DMS53 treated with DMSO at 0.1 percent for 48 hours (cell line): ENCODE measurements around the gene ARHGEF28.
A peak's percentile ranks its signal among the peaks of the same experiment; 100 is the strongest.

Source experiments
- DNase-seq: peaks from one replicate; lab custom pipeline; 2025; ENCODE audit not compliant: unreplicated experiment; lab: John Stamatoyannopoulos, UW

The ARHGEF28 gene

DNA sequence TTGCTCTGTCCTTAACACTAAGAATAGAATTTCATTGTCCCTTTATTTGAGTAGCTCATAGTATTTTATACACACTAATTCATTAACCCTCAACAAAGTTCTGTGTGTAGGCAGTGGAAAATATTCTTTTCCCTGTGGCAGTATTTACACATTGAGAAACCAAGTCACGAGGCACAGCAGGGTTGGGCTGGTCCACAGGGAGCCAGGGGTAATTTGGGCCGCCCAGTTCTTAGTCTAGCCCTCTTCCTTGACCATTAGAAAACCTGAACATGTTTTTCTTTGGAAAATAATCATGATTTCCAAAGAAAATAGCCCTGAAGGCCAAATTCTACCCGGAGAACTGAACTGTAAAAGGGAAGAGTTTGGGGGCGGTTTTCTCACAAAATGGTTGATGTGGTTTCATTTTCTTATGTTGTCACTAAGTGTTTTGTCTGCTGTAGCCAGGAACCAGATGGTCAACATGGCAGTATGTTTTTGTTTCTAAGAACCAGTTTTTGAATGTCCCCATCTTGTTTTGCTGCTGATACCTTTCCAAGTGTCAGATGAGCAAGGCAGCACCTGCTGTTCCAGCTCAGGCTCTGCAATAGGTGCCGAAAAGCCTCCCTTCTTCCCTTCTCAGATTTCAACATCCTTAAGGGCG is 29.6 kb downstream of the ARHGEF28 start:
- no peak for DNase-seq

- DNase-seq, result no peak
Observed at GRCh38 chr5:73661753-73662152, 35.8 kb downstream of the ARHGEF28 start.

DNA sequence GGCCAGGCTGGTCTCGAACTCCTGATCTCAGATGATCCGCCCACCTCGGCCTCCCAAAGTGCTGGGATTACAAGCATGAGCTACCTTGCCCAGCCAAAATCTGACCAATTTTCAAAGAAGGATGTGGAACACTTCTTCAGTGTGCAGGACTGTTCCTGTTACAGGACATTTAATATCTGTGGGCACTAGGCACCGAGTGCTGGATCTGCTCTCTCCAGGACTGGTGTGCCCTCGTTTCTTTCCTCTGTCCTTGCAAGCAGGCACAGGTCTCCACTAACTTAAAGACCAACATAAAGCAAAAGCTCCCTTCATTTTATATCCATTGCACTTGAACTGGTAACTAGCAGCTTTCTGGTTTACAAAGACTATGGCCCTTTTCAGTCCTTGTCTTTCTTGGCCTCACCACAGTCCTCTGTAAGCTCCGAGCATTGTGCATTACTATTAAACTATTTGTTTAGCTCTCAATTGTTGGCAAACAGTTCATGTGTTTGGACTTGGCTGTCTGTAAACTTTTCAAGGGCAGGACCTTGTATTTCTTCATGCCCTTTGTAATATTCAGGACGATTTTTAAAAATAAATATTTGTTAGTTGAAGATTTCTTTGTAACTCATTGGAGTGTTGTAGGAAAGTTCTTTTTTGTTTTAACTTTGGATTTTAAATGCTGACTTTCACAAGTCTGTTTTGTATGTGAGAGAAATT is 37.3 kb downstream of the ARHGEF28 start:
- peak; percentile 67 for DNase-seq

DNA sequence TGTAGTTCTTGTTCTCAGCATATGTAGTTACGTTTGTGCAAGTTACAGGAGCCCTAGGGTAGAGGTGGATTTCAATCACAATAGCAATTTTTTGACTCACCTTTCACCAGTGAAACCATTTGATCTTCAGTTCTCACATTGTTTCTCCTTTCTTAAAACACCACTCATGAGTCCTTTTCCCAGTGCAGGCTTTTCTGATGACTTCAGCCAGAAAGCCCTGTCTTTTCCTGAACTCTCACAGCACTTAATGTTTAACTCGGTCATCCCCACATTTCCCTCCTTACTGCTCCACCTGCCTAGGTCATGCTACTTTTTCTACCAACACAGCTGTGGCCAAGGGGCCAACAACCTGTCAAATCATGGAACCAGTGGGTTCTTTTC is 37.9 kb downstream of the ARHGEF28 start:
- DNase-seq, result peak; percentile 58

DNA sequence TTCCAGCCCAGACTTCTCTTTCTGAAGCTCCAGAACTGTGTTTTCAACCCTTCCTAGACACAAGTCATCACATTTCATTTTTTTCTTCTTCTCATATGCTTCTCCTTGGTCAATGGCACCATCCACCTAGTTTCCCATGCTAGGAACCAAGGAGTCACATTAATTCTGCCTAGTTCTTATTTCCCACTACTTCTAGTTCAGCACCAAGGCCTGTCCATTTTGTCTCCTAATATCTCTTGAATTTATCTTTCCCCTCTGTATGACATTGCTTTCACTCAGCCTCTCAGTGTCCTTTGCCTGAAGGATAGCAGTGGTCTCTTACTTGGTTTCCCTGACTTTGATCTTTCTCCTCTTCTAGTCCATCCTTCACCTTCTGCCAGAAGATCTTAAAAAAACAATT is 38.8 kb downstream of the ARHGEF28 start:
- no peak for DNase-seq

GRCh38 chr5:73666891-73667290 is 40.9 kb downstream of the ARHGEF28 start:
- DNase-seq, result no peak

- no peak for DNase-seq
Observed at GRCh38 chr5:73668017-73668416, 42.0 kb downstream of the ARHGEF28 start.

- no peak for DNase-seq
Observed at GRCh38 chr5:73668486-73669111, 42.6 kb downstream of the ARHGEF28 start.

GRCh38 chr5:73670731-73671130 is 44.7 kb downstream of the ARHGEF28 start:
- no peak for DNase-seq

DNA sequence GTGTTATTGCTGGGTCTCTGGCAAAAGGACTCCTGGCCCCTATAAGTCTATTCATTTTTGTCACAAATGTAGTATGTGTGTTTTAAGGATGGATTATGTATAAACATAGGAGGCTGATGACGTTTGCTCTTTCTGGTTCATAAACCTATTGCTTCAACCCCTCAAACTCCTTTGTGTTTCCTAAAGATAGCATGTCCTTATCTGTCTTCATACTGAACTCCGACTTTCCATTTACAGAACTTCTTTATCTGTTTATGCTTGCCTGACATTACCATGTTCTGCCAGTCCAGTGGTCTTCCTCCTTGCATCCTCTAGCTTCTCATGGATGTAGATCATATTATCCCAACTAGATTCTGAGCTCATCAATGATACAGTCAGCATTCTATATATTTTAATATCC is 46.1 kb downstream of the ARHGEF28 start:
- DNase-seq, result no peak

DNA sequence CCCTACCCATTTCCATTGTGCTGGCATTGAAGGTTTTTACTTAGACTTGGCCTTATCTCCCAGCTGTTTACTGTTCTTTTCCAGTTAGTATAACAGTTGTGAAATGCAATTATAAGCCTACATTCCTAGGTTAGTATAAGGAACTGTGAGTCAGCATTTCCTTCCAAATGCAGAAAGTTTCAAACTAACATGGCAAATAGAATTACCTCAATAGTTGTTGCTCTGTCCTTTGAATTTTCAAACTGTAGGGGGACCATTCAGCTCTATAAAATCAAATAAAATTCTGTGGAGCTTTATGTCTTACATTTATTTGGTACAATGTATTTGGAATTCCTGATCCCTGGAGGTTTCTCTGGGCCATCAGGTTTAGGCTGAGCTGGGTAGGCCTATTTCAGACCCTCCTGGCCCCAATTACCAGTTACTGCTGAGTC is 47.2 kb downstream of the ARHGEF28 start:
- DNase-seq, result no peak

DNA sequence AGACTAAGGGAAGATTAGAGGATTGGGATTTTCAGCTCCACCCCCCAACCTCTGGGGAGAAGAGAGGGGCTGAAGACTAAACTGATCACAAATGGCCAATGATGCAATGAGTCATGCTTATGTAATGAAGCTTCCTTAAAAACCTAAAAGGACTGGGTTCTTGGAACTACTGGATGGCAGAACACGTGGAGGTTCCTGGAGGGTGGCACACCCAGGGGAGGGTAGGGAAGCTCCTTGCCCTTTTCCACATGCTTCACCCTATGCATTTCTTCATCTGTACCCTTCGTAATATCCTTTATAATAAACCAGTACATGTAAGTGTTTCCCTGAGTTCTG is 48.6 kb downstream of the ARHGEF28 start:
- DNase-seq, result no peak

GRCh38 chr5:73678322-73678740 is 52.3 kb downstream of the ARHGEF28 start:
- DNase-seq, result peak; percentile 95

- DNase-seq, result no peak
Observed at GRCh38 chr5:73678807-73679206, 52.8 kb downstream of the ARHGEF28 start.

- DNase-seq, result no peak
Observed at GRCh38 chr5:73682176-73682575, 56.2 kb downstream of the ARHGEF28 start.

DNA sequence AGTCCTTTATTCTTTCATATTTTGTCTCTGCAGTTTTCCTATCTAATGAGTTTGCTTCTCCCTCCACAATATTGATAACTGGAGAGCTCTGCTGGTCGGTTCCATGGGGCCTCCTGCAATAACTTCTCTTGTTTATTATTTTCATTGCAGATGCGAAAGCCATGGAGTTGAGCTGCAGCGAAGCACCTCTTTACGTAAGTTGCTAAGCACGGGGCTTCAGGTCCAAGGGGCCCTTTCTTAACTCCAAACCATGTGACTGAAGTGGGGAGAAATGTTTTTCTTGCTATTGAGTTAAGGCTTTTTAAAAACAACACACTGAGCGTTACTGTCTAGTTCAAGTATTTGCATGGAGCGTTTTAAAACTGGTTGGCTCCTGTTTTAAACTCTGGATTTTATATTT is 58.7 kb downstream of the ARHGEF28 start:
- DNase-seq, result no peak

DNA sequence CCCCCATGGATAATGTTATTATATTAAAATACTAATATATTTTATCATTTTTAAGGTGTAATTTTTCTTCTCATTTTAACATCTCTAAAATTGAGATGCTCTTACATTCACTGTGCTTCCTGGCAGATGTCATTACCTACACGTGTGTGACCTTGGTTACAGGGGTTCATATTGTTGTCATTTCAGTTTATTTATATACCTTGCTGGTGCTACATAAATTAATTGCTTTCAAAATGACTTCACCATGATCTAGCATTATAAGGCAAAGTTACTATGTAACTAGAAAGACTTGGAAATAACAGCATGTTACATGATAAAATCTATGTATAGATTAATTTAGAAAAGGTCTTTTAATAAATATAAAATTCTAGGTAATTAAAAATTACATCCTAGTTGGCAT is 60.9 kb downstream of the ARHGEF28 start:
- DNase-seq, result no peak

GRCh38 chr5:73687357-73687756 is 61.4 kb downstream of the ARHGEF28 start:
- no peak for DNase-seq

DNA sequence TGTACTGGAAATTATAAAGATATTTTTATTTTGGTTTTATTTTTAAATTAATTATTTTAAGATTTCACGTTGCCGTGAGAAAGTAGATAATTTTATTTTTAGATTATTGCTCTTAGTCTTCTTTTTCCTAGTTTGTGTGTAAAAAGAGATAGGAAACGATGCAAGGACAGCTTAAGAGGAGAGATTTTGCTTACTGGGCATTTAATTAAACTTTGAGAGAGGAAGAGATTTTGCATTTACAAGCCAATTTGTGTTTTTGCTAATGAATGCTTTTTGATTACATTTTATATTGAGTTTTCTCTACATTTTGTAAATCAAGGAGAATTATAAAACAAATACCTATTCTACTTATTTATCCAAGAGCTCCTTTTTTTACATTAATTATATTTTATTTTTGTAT is 64.0 kb downstream of the ARHGEF28 start:
- no peak for DNase-seq

DNA sequence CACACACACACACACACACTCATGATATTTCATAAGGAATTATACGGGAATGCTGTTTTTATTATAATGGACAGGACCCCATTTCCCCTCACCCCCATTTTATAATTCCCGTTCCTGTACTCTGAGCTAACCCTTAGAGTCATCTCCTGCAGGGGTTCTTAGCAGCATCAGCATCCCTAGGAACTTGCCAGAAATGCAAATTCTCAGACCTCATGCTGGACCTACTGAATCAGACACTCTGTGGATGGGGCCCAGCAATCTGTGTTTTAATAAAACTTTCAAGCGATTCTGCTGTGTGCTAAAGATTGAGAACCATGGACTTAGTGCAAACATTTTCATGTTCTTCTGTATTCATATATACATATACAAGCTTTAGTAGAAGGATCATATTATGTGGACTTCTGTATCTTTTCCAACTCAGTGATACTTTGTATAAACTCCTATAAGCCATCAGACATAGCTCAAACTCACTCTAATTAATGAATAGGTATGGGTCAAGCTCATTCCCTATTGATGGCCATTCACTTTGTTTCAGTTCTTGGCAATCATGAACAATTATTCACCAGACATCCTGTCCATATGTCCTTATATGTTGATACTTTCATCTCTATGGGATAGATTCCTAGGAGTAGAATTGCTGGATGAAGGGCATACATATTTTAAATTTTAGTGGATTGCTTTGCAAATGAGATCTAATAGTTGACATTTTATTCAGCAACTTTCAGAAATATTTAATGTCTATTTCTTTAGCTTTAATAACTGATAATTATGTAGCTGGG is 65.5 kb downstream of the ARHGEF28 start:
- no peak for DNase-seq

DNA sequence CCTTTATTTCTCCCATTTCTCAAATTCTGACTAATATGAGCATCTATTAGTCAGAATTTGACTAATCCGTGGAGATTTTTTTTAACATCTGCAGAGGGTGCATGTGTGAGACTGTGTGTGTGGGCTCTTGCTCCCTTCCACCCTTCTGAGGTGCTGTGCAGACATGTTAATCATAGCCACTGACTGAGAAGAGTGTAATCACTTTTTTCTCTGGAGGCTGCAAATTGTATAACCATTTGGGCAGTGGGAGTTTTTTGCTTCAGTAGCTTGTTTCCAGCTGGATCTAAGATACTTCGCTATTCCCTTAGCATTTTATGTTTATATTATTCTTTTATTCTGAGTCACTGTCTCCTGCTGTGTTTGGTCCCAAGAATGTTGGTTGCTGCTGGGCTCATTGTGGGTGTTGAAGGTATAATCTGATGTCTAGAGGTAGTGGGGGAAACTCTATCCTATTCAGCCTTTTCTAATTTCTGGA is 66.2 kb downstream of the ARHGEF28 start:
- no peak for DNase-seq

- DNase-seq, result no peak
Observed at GRCh38 chr5:73692981-73693380, 67.0 kb downstream of the ARHGEF28 start.
